Hepatocyte (in vitro differentiated cells): Measurements from ENCODE around the gene PEX5. TPM values are rescaled to one million over a fixed set of nuclear protein-coding genes. Genes with fewer than 3 reads are reported as not detected.

ENCODE experiments used
- DNase-seq: peaks from one replicate; pipeline ENCODE4 v3.0.0-alpha.2; 2016; ENCODE audit warnings: low spot score
- H2AFZ ChIP-seq: fragments of 200-600 bp; sonication (generic); 2 replicates; pipeline ENCODE4 v1.6.0; 2016; ENCODE audit warnings: antibody characterized with exemption, mild to moderate bottlenecking
- H3K27ac ChIP-seq: fragments of 200-600 bp; sonication (generic); 2 replicates; pipeline ENCODE4 v1.5.1; 2016; ENCODE audit warnings: mild to moderate bottlenecking
- H3K27me3 ChIP-seq: fragments of 200-600 bp; sonication (generic); 2 replicates; pipeline ENCODE4 v1.6.1; 2016
- H3K36me3 ChIP-seq: fragments of 200-600 bp; sonication (generic); replicated peaks from 2 replicates; pipeline ENCODE4 v1.5.1; 2016; ENCODE audit warnings: low read depth; ENCODE audit not compliant: insufficient read depth
- H3K4me1 ChIP-seq: fragments of 200-600 bp; sonication (generic); 2 replicates; pipeline ENCODE4 v1.5.1; 2016; ENCODE audit warnings: mild to moderate bottlenecking, moderate library complexity; ENCODE audit not compliant: insufficient read depth
- H3K4me2 ChIP-seq: fragments of 200-600 bp; sonication (generic); 2 replicates; pipeline ENCODE4 v1.6.0; 2016
- H3K4me3 ChIP-seq: fragments of 200-600 bp; sonication (generic); 2 replicates; pipeline ENCODE4 v1.5.1; 2016; ENCODE audit warnings: mild to moderate bottlenecking
- H3K79me2 ChIP-seq: fragments of 200-600 bp; sonication (generic); 2 replicates; pipeline ENCODE4 v1.6.0; 2017; ENCODE audit warnings: mild to moderate bottlenecking
- H3K9me2 ChIP-seq: fragments of 200-600 bp; sonication (generic); replicated peaks from 2 replicates; pipeline ENCODE4 v1.6.0; 2017; ENCODE audit warnings: mild to moderate bottlenecking; ENCODE audit not compliant: insufficient read depth
- H3K9me3 ChIP-seq: fragments of 200-600 bp; sonication (generic); 2 replicates; pipeline ENCODE4 v1.5.1; 2016; ENCODE audit warnings: low read depth, mild to moderate bottlenecking
- H4K20me1 ChIP-seq: fragments of 200-600 bp; sonication (generic); 2 replicates; pipeline ENCODE4 v1.6.0; 2016; ENCODE audit warnings: mild to moderate bottlenecking; ENCODE audit not compliant: insufficient read depth, poor library complexity, severe bottlenecking
- EZH2 ChIP-seq: fragments of 200-600 bp; sonication (generic); IDR thresholded peaks from 2 replicates; pipeline ENCODE4 v1.6.1; 2016; ENCODE audit warnings: antibody characterized with exemption, mild to moderate bottlenecking, borderline replicate concordance
- EZH2phosphoT487 ChIP-seq: fragments of 200-600 bp; sonication (generic); IDR thresholded peaks from one replicate; pipeline ENCODE4 v1.6.1; 2018; ENCODE audit warnings: antibody characterized with exemption, mild to moderate bottlenecking, low read depth, moderate library complexity; ENCODE audit not compliant: unreplicated experiment, severe bottlenecking
- WGBS: methylation state at CpG from one replicate; pipeline ENCODE4 v1.1.6; 2016; ENCODE audit warnings: low lambda C conversion rate; ENCODE audit errors: missing lambda C conversion rate; 5-methylcytosine and 5-hydroxymethylcytosine counted together
- polyA plus RNA-seq: library from polyadenylated mRNA; unstranded; fragments of >200 nt; fragmentation: Nextera tagmentation; extraction: Ambion mirVana; gene quantifications from 2 replicates; pipeline ENCODE4 v1.2.1, GENCODE V29; 2016
- total RNA-seq: library from RNA; depleted of rRNA; stranded (reverse); fragments of >200 nt; gene quantifications from 2 replicates; pipeline ENCODE4 v1.2.3, GENCODE V29; 2014
- TF ChIP-seq, protein P1 (sequence below): fragments of 200-600 bp; sonication (generic); IDR thresholded peaks from 2 replicates; pipeline ENCODE4 v1.5.1; 2016; ENCODE audit warnings: antibody characterized with exemption, mild to moderate bottlenecking; ENCODE audit not compliant: poor library complexity

The PEX5 gene
- total and polyA plus RNA-seq, 2 experiments from 2014 or later: 17.3 to 32.6 TPM

DNA sequence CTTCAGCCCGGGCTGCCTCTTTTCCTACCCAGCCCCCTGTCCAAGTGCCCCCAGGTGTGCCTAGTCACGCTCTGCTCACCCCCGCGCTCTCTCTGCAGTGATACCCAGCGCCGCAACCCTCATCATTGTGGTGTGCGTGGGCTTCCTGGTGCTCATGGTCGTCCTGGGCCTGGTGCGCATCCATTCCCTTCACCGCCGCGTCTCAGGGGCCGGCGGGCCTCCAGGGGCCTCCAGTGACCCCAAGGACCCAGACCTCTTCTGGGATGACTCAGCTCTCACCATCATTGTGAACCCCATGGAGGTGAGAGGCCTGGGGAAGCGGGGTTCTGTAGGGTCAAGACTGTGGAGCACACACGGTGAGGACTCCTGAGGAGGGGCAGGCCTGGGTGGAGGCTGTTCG lies 32.1 kb upstream of the PEX5 start:
- no peak for DNase-seq
- H3K27me3 ChIP-seq: no peaks in the 10 kb centered on the region
- WGBS: 97% methylated on average over 17 of the region's 17 CpGs

DNA sequence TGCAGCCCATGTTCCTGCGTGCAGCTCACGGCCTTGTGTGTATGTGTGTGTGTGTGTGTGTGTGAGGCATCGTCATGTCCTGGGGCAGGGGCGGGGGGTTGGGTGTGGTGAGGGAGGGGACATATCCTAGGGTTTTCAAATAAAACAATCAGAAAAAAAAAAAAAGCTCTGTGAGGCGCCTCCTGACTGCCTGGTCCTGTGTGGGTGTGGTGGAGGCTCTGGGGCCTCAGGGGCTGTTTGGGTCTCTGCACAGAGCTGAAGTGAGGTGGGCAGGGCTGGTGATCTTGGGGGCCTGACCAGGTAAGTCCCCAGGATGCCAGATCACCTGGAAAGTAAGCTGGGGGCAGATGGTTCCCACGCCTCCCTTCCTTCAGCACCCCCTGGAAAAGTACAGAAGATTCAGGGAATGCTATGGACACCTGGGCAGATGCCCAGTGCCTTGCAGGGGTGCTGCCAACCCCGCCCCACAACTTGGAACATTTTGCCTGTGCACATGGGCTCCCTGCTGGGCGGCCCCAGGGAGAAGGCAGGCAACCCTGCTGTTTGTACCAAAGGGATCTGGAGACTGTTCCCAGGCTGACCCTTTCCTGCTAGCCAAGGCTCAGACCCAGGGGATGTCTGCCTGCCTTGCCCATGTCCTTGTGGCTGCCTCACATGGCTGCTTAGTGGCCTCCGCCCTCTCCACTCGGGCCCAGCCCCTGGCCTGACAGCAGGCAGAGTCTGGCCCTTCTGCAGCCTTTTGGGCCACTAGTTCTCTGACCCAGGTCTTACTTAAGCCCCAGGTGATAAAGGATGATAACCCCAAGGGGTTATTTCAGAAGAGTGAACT lies 30.5 kb upstream of the PEX5 start:
- no peaks in the 10 kb centered on the region for H3K79me2 ChIP-seq
- H4K20me1 ChIP-seq: no peaks in the 10 kb centered on the region
- DNase-seq: no peak
- WGBS: 77% methylated on average over 9 of the region's 10 CpGs
- H3K36me3 ChIP-seq: no peaks in the 10 kb centered on the region
- H3K4me2 ChIP-seq: no peak overlapping the region
- H3K9me3 ChIP-seq: no peaks in the 10 kb centered on the region
- no peak overlapping the region for H2AFZ ChIP-seq
- H3K4me1 ChIP-seq: no peaks in the 10 kb centered on the region
- H3K27ac ChIP-seq: no peak overlapping the region
- H3K9me2 ChIP-seq: no peaks in the 10 kb centered on the region
- no peaks in the 10 kb centered on the region for H3K27me3 ChIP-seq
- no peak overlapping the region for H3K4me3 ChIP-seq
- TF ChIP-seq, protein P1, sequence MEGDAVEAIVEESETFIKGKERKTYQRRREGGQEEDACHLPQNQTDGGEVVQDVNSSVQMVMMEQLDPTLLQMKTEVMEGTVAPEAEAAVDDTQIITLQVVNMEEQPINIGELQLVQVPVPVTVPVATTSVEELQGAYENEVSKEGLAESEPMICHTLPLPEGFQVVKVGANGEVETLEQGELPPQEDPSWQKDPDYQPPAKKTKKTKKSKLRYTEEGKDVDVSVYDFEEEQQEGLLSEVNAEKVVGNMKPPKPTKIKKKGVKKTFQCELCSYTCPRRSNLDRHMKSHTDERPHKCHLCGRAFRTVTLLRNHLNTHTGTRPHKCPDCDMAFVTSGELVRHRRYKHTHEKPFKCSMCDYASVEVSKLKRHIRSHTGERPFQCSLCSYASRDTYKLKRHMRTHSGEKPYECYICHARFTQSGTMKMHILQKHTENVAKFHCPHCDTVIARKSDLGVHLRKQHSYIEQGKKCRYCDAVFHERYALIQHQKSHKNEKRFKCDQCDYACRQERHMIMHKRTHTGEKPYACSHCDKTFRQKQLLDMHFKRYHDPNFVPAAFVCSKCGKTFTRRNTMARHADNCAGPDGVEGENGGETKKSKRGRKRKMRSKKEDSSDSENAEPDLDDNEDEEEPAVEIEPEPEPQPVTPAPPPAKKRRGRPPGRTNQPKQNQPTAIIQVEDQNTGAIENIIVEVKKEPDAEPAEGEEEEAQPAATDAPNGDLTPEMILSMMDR: no peak
- TF ChIP-seq EZH2phosphoT487 (no peak), EZH2 (no peak)

More for the DNA sequence above, 32.1 kb upstream of the PEX5 start:
- Histone ChIP-seq H3K36me3 (no peaks in the 10 kb centered on the region), H3K9me2 (no peaks in the 10 kb centered on the region), H2AFZ (no peak overlapping the region), H3K79me2 (no peaks in the 10 kb centered on the region), H3K4me2 (no peak overlapping the region), H3K4me1 (no peaks in the 10 kb centered on the region), H4K20me1 (no peaks in the 10 kb centered on the region), H3K4me3 (no peak overlapping the region), H3K9me3 (no peaks in the 10 kb centered on the region), H3K27ac (no peak overlapping the region)
- TF ChIP-seq EZH2phosphoT487: no peak
- no peak for TF ChIP-seq EZH2
- TF ChIP-seq, protein P1: no peak

DNA sequence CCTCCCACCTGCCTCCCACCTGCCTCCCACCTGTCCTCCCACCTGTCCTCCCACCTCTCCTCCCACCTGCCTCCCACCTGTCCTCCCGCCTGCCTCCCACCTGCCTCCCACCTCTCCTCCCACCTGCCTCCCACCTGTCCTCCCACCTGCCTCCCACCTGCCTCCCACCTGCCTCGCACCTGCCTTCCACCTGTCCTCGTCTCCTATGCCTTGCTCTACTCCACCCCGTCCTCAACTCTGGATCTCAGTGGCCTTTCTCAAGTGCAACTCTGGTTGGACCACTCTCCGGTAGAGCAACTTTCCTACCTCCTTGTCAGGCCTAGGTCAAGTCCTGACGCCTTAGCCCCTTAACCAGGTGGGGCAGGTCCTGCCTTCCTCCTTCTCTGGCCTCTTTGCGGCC lies 29.3 kb upstream of the PEX5 start:
- Histone ChIP-seq H3K4me2 (no peak overlapping the region), H3K9me3 (no peaks in the 10 kb centered on the region), H3K4me1 (no peaks in the 10 kb centered on the region), H3K4me3 (no peak overlapping the region), H4K20me1 (no peaks in the 10 kb centered on the region), H3K79me2 (no peaks in the 10 kb centered on the region), H3K27me3 (no peaks in the 10 kb centered on the region), H3K9me2 (no peaks in the 10 kb centered on the region), H3K27ac (no peak overlapping the region), H2AFZ (no peak overlapping the region), H3K36me3 (no peaks in the 10 kb centered on the region)
- WGBS: 89% methylated on average over 6 of the region's 7 CpGs
- DNase-seq: no peak
- no peak for TF ChIP-seq EZH2
- TF ChIP-seq, protein P1: no peak
- TF ChIP-seq EZH2phosphoT487: no peak
